ENCODE data around the gene MITF.
"Not testable (repeated sequence)": the region's sequence is repeated elsewhere in the genome, so short reads cannot be mapped to it uniquely, and the experiment has no call there.

Gene MITF

GRCh38 chr3:69791106-69791505 lies 51.8 kb downstream of the MITF start:
- no peak for DNase-seq

GRCh38 chr3:69791919-69792399 lies 52.7 kb downstream of the MITF start:
- no peak for DNase-seq

GRCh38 chr3:69796126-69796525 lies 56.9 kb downstream of the MITF start:
- not testable (repeated sequence) for DNase-seq

- no peak for DNase-seq
Observed at GRCh38 chr3:69803681-69804270, 64.5 kb downstream of the MITF start.

- no peak for DNase-seq
Observed at GRCh38 chr3:69805491-69805890, 66.2 kb downstream of the MITF start.

- DNase-seq, result no peak
Observed at GRCh38 chr3:69806735-69807438, 67.6 kb downstream of the MITF start.

- DNase-seq, result no peak
Observed at GRCh38 chr3:69807674-69808073, 68.4 kb downstream of the MITF start.

GRCh38 chr3:69809076-69809835 lies 70.0 kb downstream of the MITF start:
- no peak for DNase-seq

- DNase-seq, result no peak
Observed at GRCh38 chr3:69811452-69812401, 72.5 kb downstream of the MITF start.

GRCh38 chr3:69815970-69816369 lies 76.7 kb downstream of the MITF start:
- DNase-seq, result no peak

GRCh38 chr3:69817988-69818387 lies 78.7 kb downstream of the MITF start:
- DNase-seq, result no peak

GRCh38 chr3:69819282-69819681 lies 80.0 kb downstream of the MITF start:
- no peak for DNase-seq

GRCh38 chr3:69821133-69821532 lies 81.9 kb downstream of the MITF start:
- DNase-seq, result no peak

GRCh38 chr3:69823743-69824142 lies 84.5 kb downstream of the MITF start:
- no peak for DNase-seq

- DNase-seq, result no peak
Observed at GRCh38 chr3:69825446-69825845, 86.2 kb downstream of the MITF start.

- DNase-seq, result no peak
Observed at GRCh38 chr3:69827127-69827526, 87.9 kb downstream of the MITF start.

GRCh38 chr3:69828817-69829216 lies 89.6 kb downstream of the MITF start:
- DNase-seq, result no peak

GRCh38 chr3:69830147-69830546 lies 90.9 kb downstream of the MITF start:
- DNase-seq, result no peak

GRCh38 chr3:69831737-69832136 lies 92.5 kb downstream of the MITF start:
- DNase-seq, result no peak

- DNase-seq, result no peak
Observed at GRCh38 chr3:69833591-69833990, 94.3 kb downstream of the MITF start.

- DNase-seq, result no peak
Observed at GRCh38 chr3:69838217-69838616, 99.0 kb downstream of the MITF start.

GRCh38 chr3:69838696-69839515 lies 99.6 kb downstream of the MITF start:
- no peak for DNase-seq

Measured in NCI-H774 (cell line).